ENCODE data around the gene VPS35L.

The VPS35L gene

GRCh38 chr16:19573997-19574396, 18.5 kb downstream of the VPS35L start:
- TF ChIP-seq, protein P1, sequence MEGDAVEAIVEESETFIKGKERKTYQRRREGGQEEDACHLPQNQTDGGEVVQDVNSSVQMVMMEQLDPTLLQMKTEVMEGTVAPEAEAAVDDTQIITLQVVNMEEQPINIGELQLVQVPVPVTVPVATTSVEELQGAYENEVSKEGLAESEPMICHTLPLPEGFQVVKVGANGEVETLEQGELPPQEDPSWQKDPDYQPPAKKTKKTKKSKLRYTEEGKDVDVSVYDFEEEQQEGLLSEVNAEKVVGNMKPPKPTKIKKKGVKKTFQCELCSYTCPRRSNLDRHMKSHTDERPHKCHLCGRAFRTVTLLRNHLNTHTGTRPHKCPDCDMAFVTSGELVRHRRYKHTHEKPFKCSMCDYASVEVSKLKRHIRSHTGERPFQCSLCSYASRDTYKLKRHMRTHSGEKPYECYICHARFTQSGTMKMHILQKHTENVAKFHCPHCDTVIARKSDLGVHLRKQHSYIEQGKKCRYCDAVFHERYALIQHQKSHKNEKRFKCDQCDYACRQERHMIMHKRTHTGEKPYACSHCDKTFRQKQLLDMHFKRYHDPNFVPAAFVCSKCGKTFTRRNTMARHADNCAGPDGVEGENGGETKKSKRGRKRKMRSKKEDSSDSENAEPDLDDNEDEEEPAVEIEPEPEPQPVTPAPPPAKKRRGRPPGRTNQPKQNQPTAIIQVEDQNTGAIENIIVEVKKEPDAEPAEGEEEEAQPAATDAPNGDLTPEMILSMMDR (IDR thresholded peaks at IDR 0.05; ENCODE audit: borderline replicate concordance, control extremely low read depth, extremely low read depth, insufficient read depth, missing control alignments): no peak
- DNase-seq (ENCODE audit: low spot score): no peak
- in situ Hi-C loops (cut with MboI; ENCODE audit: low sequenced_read_pairs, unreplicated experiment): no loop called here

DNA sequence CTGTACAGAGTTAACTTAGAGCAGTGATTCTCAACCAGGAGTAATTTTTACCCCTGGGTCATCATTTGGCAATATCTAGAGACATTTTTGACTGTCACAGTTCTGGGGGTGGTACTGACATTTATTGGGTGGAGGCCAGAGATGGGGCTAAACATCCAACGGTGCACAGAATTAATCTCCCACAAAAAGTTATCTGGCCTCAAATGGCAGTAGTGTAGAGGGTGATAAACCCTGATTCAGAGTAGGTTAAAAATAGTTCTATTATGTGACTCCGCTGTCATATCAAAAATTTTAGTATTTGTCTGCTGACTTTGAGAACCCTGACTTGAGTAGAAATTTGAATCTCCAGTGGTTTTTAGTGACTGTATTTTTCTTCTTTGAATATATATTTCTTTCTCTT, 19.1 kb downstream of the VPS35L start:
- TF ChIP-seq, protein P1 (IDR thresholded peaks at IDR 0.05; ENCODE audit: borderline replicate concordance, control extremely low read depth, extremely low read depth, insufficient read depth, missing control alignments): no peak
- no peak for DNase-seq (ENCODE audit: low spot score)
- in situ Hi-C loops (cut with MboI; ENCODE audit: low sequenced_read_pairs, unreplicated experiment): no loop called here

DNA sequence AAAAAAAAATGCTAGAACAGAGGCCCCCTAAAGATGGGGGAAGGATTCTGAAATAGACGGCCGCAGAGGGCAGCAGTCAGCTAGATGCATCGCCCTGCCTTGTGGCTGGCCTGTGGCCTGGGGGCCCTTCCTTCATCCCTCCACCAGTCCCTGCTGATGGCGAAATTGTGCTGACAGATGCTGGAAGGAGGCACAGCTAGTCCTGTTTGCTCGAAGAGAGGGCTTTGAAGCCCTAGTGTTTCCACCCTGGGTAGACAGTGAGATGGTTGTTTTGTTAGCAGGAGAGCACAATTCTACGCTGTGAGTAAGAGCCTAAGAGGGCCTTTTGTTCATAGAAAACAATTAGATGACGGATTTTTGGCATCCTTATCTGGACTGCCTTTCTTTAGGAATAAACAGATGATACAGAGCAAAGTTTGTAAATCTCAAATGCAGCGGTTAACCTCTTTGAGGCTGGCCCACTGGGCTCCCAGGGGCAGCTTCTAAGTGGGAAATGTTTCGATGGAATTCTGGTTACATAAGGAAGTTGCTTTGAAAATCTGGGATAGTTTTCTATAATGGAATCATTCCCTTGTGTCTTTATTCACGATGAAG, 23.0 kb downstream of the VPS35L start:
- in situ Hi-C loops (cut with MboI; ENCODE audit: low sequenced_read_pairs, unreplicated experiment): no loop called here
- DNase-seq (ENCODE audit: low spot score): no peak
- TF ChIP-seq, protein P1 (IDR thresholded peaks at IDR 0.05; ENCODE audit: borderline replicate concordance, control extremely low read depth, extremely low read depth, insufficient read depth, missing control alignments): no peak

DNA sequence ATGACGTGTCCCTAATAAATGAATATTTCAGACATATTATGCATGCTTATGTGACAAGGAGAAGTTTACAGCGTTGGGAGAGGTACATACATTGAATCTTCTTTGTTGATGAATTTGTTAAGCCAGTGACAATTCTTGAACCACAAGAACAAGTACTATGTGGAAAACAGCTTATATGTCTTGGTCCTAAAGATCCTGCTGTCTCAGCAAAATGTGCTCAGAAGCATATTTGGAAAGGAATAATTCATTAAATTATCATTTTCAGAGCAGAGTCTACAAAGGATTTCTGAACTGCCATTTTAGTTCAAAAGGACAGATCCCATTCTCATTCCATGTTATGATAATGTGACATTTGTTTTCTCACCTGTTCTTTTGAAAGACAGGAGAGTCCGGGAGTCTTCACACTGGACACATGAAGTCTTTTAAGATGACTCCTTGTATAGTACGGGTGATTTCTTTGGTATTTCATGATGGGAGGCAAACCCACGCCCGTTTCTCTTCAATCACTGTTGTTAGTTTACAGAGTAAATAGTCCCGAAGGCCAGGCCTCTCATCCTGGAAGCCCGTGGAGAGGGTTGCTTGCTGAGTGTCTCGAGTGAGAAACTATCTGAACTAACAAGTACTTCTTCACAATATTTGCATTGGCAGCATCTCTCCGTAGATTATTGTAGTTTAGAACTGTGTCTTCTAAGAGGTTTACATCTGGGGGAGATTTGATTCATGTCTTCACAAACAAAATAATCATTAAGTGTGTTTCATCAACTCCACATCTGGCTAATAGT, 26.7 kb downstream of the VPS35L start:
- no peak for DNase-seq (ENCODE audit: low spot score)

GRCh38 chr16:19583665-19584300, 28.3 kb downstream of the VPS35L start:
- no peak for DNase-seq (ENCODE audit: low spot score)
- in situ Hi-C loops (cut with MboI; ENCODE audit: low sequenced_read_pairs, unreplicated experiment): loop anchor here (10.0 kb wide), 1 partner anchor 301 kb away; the partner anchor contains the start of gene GPRC5B

More for the DNA sequence above, 26.7 kb downstream of the VPS35L start:
- in situ Hi-C loops (cut with MboI; ENCODE audit: low sequenced_read_pairs, unreplicated experiment): loop anchor here (10.0 kb wide), 1 partner anchor 303 kb away; the partner anchor contains the start of gene GPRC5B
- TF ChIP-seq, protein P1 (IDR thresholded peaks at IDR 0.05; ENCODE audit: borderline replicate concordance, control extremely low read depth, extremely low read depth, insufficient read depth, missing control alignments): no peak

DNA sequence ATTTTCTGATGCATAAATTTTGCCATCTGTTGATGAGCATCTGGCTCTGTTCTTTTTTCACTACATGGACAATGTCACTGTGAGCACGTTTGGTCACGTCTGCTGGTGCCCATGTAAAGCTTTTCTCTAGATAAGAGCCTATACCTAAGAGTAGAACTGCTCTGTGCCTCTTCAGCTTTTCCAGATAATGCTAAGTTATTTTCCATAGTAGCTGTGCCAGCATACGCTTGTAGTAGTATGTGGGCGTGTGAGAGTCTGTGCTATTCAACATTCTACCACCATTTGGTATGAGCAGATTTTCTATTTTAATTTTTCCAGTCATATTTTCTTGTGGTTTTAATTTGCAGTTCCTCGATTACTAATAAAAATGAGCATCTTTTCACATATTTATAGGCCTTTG, 33.2 kb downstream of the VPS35L start:
- TF ChIP-seq, protein P1 (IDR thresholded peaks at IDR 0.05; ENCODE audit: borderline replicate concordance, control extremely low read depth, extremely low read depth, insufficient read depth, missing control alignments): no peak
- DNase-seq (ENCODE audit: low spot score): no peak
- in situ Hi-C loops (cut with MboI; ENCODE audit: low sequenced_read_pairs, unreplicated experiment): loop anchor here (10.0 kb wide), 1 partner anchor 296 kb away; the partner anchor contains the start of gene GPRC5B

More at GRCh38 chr16:19583665-19584300, 28.3 kb downstream of the VPS35L start:
- TF ChIP-seq, protein P1 (IDR thresholded peaks at IDR 0.05; ENCODE audit: borderline replicate concordance, control extremely low read depth, extremely low read depth, insufficient read depth, missing control alignments): peak; percentile 45
